OCI-LY7 (cell line): ENCODE results near the gene LCT. TPM values are rescaled to one million over a fixed set of nuclear protein-coding genes. Genes with fewer than 3 reads are reported as not detected.

Source experiments
- BruUV-seq: library from RNA; stranded (reverse); fragments of 400-500 nt; replicated peaks from 2 replicates; lab custom pipeline; 2021; lab: Mats Ljungman, UMichigan
- CTCF ChIA-PET: fragments of 300-600 bp; sonication (Branson Sonifier 250); formaldehyde crosslinking; loops from one replicate; lab custom pipeline; 2022; ENCODE audit warnings: antibody characterized with exemption; ENCODE audit not compliant: unreplicated experiment; lab: Charles Lee
- POLR2A ChIA-PET: fragments of 300-600 bp; sonication (Branson Sonifier 250); formaldehyde crosslinking; loops from one replicate; lab custom pipeline; 2022; ENCODE audit warnings: antibody characterized with exemption; lab: Charles Lee
- DNase-seq: peaks from one replicate; pipeline ENCODE4 v3.0.0-alpha.2; 2015; ENCODE audit warnings: low spot score
- H2AFZ ChIP-seq: fragments of 200-600 bp; sonication (generic), shearing (Covaris generic); 2 replicates; pipeline ENCODE4 v1.6.1; 2014; ENCODE audit warnings: mild to moderate bottlenecking, antibody characterized with exemption, low read length, moderate library complexity
- H3K27ac ChIP-seq: fragments of 200-600 bp; sonication (generic); 2 replicates; pipeline ENCODE4 v1.5.1; 2014; ENCODE audit warnings: mixed run types, low read depth, mild to moderate bottlenecking, moderate library complexity, low read length, inconsistent platforms; ENCODE audit not compliant: poor library complexity, severe bottlenecking
- H3K36me3 ChIP-seq: fragments of 200-600 bp; sonication (generic); 2 replicates; pipeline ENCODE4 v1.6.1; 2014; ENCODE audit warnings: mild to moderate bottlenecking, antibody characterized with exemption, low read length, moderate library complexity, mixed read lengths; ENCODE audit not compliant: insufficient read depth
- H3K4me1 ChIP-seq: fragments of 200-600 bp; sonication (generic); 2 replicates; pipeline ENCODE4 v1.5.1; 2014; ENCODE audit warnings: mild to moderate bottlenecking, low read length; ENCODE audit not compliant: insufficient read depth, poor library complexity, severe bottlenecking
- H3K4me2 ChIP-seq: fragments of 200-600 bp; sonication (generic); 2 replicates; pipeline ENCODE4 v1.6.1; 2014; ENCODE audit warnings: mild to moderate bottlenecking, low read length
- H3K4me3 ChIP-seq: fragments of 200-600 bp; sonication (generic); 2 replicates; pipeline ENCODE4 v1.5.1; 2014; ENCODE audit warnings: mild to moderate bottlenecking, low read depth, low read length; ENCODE audit not compliant: poor library complexity, severe bottlenecking
- H3K79me2 ChIP-seq: fragments of 200-600 bp; sonication (generic); 2 replicates; pipeline ENCODE4 v1.6.1; 2016; ENCODE audit warnings: low read depth, mild to moderate bottlenecking, low read length, moderate library complexity, mixed read lengths; ENCODE audit not compliant: insufficient read depth
- H3K9me2 ChIP-seq: fragments of 200-600 bp; sonication (generic); 2 replicates; pipeline ENCODE4 v1.6.1; 2016; ENCODE audit warnings: mild to moderate bottlenecking, low read length, mixed read lengths; ENCODE audit not compliant: insufficient read depth
- H3K9me3 ChIP-seq: fragments of 200-600 bp; sonication (generic); 2 replicates; pipeline ENCODE4 v1.6.1; 2014; ENCODE audit warnings: mild to moderate bottlenecking, mixed run types, low read length, mixed read lengths
- H4K20me1 ChIP-seq: fragments of 200-600 bp; sonication (generic); 2 replicates; pipeline ENCODE4 v1.6.1; 2014; ENCODE audit warnings: mild to moderate bottlenecking, antibody characterized with exemption, low read length, moderate library complexity, mixed read lengths; ENCODE audit not compliant: insufficient read depth
- EZH2phosphoT487 ChIP-seq: fragments of 200-600 bp; sonication (generic); IDR thresholded peaks from 2 replicates; pipeline ENCODE4 v1.6.1; 2018; ENCODE audit warnings: low read depth, borderline replicate concordance, mild to moderate bottlenecking, mixed run types, antibody characterized with exemption, low read length, moderate library complexity, mixed read lengths
- intact Hi-C: fragments of 100-400 bp; cut with micrococcal nuclease; formaldehyde crosslinking; loops from one replicate; pipeline ENCODE4 v1.10.0; 2022; ENCODE audit not compliant: unreplicated experiment
- total RNA-seq, 2 experiments: library from RNA; depleted of rRNA in 1 of 2; stranded (reverse); fragments of >200 nt in 1 of 2; shearing (Covaris generic) in 1 of 2; gene quantifications; 2 replicates each; pipeline ENCODE4 v1.2.3, GENCODE V29; 2014 to 2022
- TF ChIP-seq, protein P1 (sequence below): fragments of 200-600 bp; sonication (generic); conservative IDR thresholded peaks from 2 replicates; pipeline ENCODE4 v1.5.1; 2014; ENCODE audit warnings: mild to moderate bottlenecking, antibody characterized with exemption, low read length, moderate library complexity, mixed read lengths

The LCT gene
- total RNA-seq, 2 experiments from 2014 or later, result 0.15 to 0.54 TPM

DNA sequence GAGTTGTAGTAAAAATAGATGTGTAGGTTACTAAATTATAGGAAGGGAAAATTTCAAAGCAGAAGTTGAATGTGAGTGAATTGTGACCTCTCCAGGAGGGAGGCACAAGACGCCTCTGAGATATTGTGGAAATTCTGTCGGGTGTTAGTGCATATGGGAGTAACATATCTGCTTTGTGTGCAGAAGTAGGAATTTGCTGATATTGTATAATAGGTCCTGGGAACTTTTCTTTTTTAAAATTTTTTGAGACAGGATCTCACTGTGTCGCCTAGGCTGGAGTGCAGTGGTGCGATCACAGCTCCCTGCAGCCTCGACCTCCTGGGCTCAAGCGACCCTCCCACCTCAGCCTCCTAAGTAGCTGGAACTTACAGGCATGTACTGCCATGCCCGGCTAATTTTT, 60.6 kb downstream of the LCT start:
- CTCF ChIA-PET, result no interaction called here
- H3K9me3 ChIP-seq, result no peaks in the 10 kb centered on the region
- no peak overlapping the region for H2AFZ ChIP-seq
- no peaks in the 10 kb centered on the region for H4K20me1 ChIP-seq
- DNase-seq, result no peak
- intact Hi-C loops, result no loop called here
- no peak overlapping the region for H3K4me3 ChIP-seq
- H3K9me2 ChIP-seq, result no peaks in the 10 kb centered on the region
- peaks cover 91% of the 10 kb centered on the region for H3K36me3 ChIP-seq
- H3K27ac ChIP-seq, result no peak overlapping the region
- no peaks in the 10 kb centered on the region for H3K79me2 ChIP-seq
- POLR2A ChIA-PET, result no interaction called here
- TF ChIP-seq, protein P1, sequence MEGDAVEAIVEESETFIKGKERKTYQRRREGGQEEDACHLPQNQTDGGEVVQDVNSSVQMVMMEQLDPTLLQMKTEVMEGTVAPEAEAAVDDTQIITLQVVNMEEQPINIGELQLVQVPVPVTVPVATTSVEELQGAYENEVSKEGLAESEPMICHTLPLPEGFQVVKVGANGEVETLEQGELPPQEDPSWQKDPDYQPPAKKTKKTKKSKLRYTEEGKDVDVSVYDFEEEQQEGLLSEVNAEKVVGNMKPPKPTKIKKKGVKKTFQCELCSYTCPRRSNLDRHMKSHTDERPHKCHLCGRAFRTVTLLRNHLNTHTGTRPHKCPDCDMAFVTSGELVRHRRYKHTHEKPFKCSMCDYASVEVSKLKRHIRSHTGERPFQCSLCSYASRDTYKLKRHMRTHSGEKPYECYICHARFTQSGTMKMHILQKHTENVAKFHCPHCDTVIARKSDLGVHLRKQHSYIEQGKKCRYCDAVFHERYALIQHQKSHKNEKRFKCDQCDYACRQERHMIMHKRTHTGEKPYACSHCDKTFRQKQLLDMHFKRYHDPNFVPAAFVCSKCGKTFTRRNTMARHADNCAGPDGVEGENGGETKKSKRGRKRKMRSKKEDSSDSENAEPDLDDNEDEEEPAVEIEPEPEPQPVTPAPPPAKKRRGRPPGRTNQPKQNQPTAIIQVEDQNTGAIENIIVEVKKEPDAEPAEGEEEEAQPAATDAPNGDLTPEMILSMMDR, result no peak
- TF ChIP-seq EZH2phosphoT487, result no peak
- H3K4me2 ChIP-seq, result no peak overlapping the region
- BruUV-seq, result no TSS peak
- H3K4me1 ChIP-seq, result no peaks in the 10 kb centered on the region

DNA sequence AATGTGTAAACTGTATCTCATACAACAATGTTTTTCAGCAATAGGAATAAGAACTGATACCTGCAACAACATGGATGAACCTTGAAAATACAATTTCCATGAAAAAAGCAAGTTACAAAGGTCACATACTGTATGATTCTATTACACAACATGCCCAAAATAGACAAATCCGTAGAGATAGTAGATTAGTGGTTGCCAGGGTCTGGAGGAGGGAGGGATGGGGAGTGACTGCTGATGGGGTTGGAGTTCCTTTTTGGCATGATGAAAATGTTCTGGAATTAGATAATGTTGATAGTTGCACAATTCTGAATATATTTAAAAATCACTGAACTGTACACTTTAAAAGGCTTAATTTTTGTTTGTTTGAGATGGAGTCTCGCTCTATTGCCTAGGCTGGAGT, 61.6 kb downstream of the LCT start:
- Histone ChIP-seq H3K4me3 (no peak overlapping the region), H3K9me2 (no peaks in the 10 kb centered on the region), H3K27ac (no peak overlapping the region), H3K79me2 (no peaks in the 10 kb centered on the region), H3K9me3 (no peaks in the 10 kb centered on the region), H3K36me3 (peaks cover 91% of the 10 kb centered on the region), H3K4me2 (no peak overlapping the region), H2AFZ (no peak overlapping the region), H4K20me1 (no peaks in the 10 kb centered on the region), H3K4me1 (no peaks in the 10 kb centered on the region)
- no peak for DNase-seq
- TF ChIP-seq, protein P1, result no peak
- TF ChIP-seq EZH2phosphoT487, result no peak
- intact Hi-C loops, result no loop called here
- POLR2A ChIA-PET, result no interaction called here
- CTCF ChIA-PET, result no interaction called here
- BruUV-seq, result no TSS peak

DNA sequence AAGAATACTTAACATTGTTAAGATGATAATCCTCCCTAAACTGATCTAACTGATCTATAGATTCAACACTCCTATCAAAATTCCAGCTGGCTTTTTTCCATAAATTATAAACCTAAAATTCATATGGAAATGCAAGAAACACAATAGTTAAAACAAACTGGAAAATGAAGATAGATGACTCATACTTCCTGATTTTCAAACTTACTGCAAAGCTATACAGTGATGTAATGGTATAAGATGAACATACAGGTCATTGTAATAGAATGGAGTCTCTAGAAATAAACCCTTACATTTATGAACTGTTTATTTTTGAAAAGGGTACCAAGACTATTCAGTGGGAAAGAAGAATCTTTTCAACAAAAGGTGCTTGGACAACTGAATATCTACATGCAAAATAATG, 63.1 kb downstream of the LCT start:
- Histone ChIP-seq H3K9me2 (no peaks in the 10 kb centered on the region), H4K20me1 (no peaks in the 10 kb centered on the region), H3K27ac (no peak overlapping the region), H3K4me1 (no peaks in the 10 kb centered on the region), H3K9me3 (no peaks in the 10 kb centered on the region), H2AFZ (no peak overlapping the region), H3K4me3 (no peak overlapping the region), H3K79me2 (no peaks in the 10 kb centered on the region), H3K36me3 (peaks cover 94% of the 10 kb centered on the region), H3K4me2 (no peak overlapping the region)
- no peak for DNase-seq
- BruUV-seq, result no TSS peak
- TF ChIP-seq, protein P1, result no peak
- no peak for TF ChIP-seq EZH2phosphoT487
- ChIA-PET CTCF (no interaction called here), POLR2A (interaction anchor here (1.0 kb wide), 1 partner anchor 16 kb away, joined by 3 read pairs; no protein-coding TSS in a partner anchor)
- intact Hi-C loops, result no loop called here
